Natural killer cell (primary cell): ENCODE results near the gene SYNE2. TPM values are rescaled to one million over a fixed set of nuclear protein-coding genes. Genes with fewer than 3 reads are reported as not detected.

ENCODE experiments used
- ATAC-seq, 3 donors: fragments of 150-1000 bp in 2 of 3; fragments of 200-7000 bp in 1 of 3; cut with Tn5 transposase; 1 replicate in 1 of 3; 2 replicates in 2 of 3; pipeline ENCODE4 v1.10.0; 2021; ENCODE audit warnings: mild to moderate bottlenecking in 2 of 3, moderate library complexity in 2 of 3
- DNase-seq, 2 donors: peaks; one replicate each; pipeline versions ENCODE4 v3.0.0 to v3.0.0-alpha.2; 2013 to 2021; ENCODE audit warnings: mixed read lengths in 1 of 2
- H3K27ac ChIP-seq: one replicate; pipeline ENCODE4 v1.5.1; 2013; ENCODE audit warnings: mild to moderate bottlenecking, low read length
- H3K27me3 ChIP-seq: one replicate; pipeline ENCODE4 v1.6.1; 2013; ENCODE audit warnings: low read length; ENCODE audit not compliant: control insufficient read depth, insufficient read depth
- H3K36me3 ChIP-seq: one replicate; pipeline ENCODE4 v1.6.1; 2013; ENCODE audit warnings: low read length; ENCODE audit not compliant: control insufficient read depth, insufficient read depth
- H3K4me1 ChIP-seq: one replicate; pipeline ENCODE4 v1.6.1; 2013; ENCODE audit warnings: low read length; ENCODE audit not compliant: control insufficient read depth, insufficient read depth
- H3K4me3 ChIP-seq: one replicate; pipeline ENCODE4 v1.5.1; 2013; ENCODE audit warnings: low read length
- H3K9me3 ChIP-seq: one replicate; pipeline ENCODE4 v1.6.1; 2013; ENCODE audit warnings: low read length; ENCODE audit not compliant: control insufficient read depth, insufficient read depth
- H3K27ac Mint-ChIP-seq, 2 donors: one replicate each; pipeline ENCODE4 v1.8.0; 2022; ENCODE audit warnings: mild to moderate bottlenecking in 2 of 2, mixed read lengths in 2 of 2, moderate library complexity in 1 of 2
- H3K27me3 Mint-ChIP-seq, 2 donors: one replicate each; pipeline ENCODE4 v1.8.0; 2022; ENCODE audit warnings: low read depth in 2 of 2, mixed read lengths in 2 of 2
- H3K36me3 Mint-ChIP-seq: one replicate; pipeline ENCODE4 v1.8.0; 2022; ENCODE audit warnings: mixed read lengths
- H3K4me1 Mint-ChIP-seq, 2 donors: one replicate each; pipeline ENCODE4 v1.8.0; 2022; ENCODE audit warnings: mixed read lengths in 2 of 2
- H3K4me3 Mint-ChIP-seq: one replicate; pipeline ENCODE4 v1.8.0; 2022; ENCODE audit warnings: mild to moderate bottlenecking, moderate library complexity, mixed read lengths
- H3K9me3 Mint-ChIP-seq, 2 donors: one replicate each; pipeline ENCODE4 v1.8.0; 2022; ENCODE audit warnings: mixed read lengths in 2 of 2
- WGBS: methylation state at CpG from one replicate; pipeline ENCODE4 v1.1.7; 2013; ENCODE audit warnings: missing lambda C conversion rate; ENCODE audit not compliant: insufficient coverage; 5-methylcytosine and 5-hydroxymethylcytosine counted together
- intact Hi-C: fragments of 100-400 bp; cut with micrococcal nuclease; formaldehyde crosslinking; loops from one replicate; pipeline ENCODE4 v1.14.2; 2022
- total RNA-seq, 4 donors: library from RNA; stranded (reverse); fragments of 120-200 nt in 1 of 4; gene quantifications; one replicate each; pipeline versions ENCODE4 v1.2.3 to v1.2.4, GENCODE V29; 2013 to 2022
- TF ChIP-seq, protein P1 (sequence below): fragments of 200-600 bp; IDR thresholded peaks from one replicate; pipeline ENCODE4 v1.8.0; 2022; ENCODE audit warnings: antibody characterized with exemption

SYNE2 gene
- total RNA-seq, 3 donors from 2014 or later (not counting 1 experiment from before 2014, with no cell fraction given), result 325 to 434 (median 373) TPM

DNA sequence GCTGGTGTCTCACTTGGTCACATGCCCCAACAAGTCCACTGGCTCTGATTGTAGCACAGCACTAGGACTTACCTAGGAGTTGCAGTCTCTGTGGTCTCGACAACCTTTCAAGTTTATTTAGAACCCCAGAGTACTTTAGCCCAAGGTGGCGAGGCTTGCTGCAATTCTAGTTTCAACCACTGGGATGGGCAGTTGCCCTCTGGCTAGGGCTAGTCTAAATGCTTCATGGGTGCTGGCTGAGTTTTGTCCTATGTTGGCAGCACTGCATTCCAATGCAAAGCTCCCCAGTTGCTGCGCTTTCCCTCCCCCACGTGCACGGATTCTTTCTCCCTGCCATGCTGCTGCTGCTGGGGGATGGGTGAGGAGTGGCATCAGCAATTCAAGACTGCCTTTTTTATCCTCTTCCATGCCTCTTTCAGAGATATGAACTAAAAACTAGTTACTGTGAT, 207.9 kb downstream of the SYNE2 start:
- Histone ChIP-seq H3K36me3 (peaks cover 41% of the 10 kb centered on the region), H3K4me3 (no peak overlapping the region), H3K9me3 (no peaks in the 10 kb centered on the region), H3K4me1 (no peaks in the 10 kb centered on the region), H3K27ac (no peak overlapping the region), H3K27me3 (no peaks in the 10 kb centered on the region)
- peak in 1 of 2 donors; percentile 14 for DNase-seq
- peak in 2 of 3 donors; percentile 27 to 32 for ATAC-seq
- TF ChIP-seq, protein P1, sequence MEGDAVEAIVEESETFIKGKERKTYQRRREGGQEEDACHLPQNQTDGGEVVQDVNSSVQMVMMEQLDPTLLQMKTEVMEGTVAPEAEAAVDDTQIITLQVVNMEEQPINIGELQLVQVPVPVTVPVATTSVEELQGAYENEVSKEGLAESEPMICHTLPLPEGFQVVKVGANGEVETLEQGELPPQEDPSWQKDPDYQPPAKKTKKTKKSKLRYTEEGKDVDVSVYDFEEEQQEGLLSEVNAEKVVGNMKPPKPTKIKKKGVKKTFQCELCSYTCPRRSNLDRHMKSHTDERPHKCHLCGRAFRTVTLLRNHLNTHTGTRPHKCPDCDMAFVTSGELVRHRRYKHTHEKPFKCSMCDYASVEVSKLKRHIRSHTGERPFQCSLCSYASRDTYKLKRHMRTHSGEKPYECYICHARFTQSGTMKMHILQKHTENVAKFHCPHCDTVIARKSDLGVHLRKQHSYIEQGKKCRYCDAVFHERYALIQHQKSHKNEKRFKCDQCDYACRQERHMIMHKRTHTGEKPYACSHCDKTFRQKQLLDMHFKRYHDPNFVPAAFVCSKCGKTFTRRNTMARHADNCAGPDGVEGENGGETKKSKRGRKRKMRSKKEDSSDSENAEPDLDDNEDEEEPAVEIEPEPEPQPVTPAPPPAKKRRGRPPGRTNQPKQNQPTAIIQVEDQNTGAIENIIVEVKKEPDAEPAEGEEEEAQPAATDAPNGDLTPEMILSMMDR, result peak; percentile 22
- intact Hi-C loops, result no loop called here
- H3K36me3 Mint-ChIP-seq, result peaks cover 24% of the 10 kb centered on the region
- H3K27me3 Mint-ChIP-seq, result no peaks in the 10 kb centered on the region
- 92% methylated on average over 5 of the region's 5 CpGs for WGBS
- peak overlapping the region in 1 of 2 donors; percentile 30 for H3K27ac Mint-ChIP-seq
- H3K9me3 Mint-ChIP-seq, result no peaks in the 10 kb centered on the region
- no peak overlapping the region for H3K4me3 Mint-ChIP-seq
- peaks cover 13 to 39% of the 10 kb centered on the region in 2 donors for H3K4me1 Mint-ChIP-seq

DNA sequence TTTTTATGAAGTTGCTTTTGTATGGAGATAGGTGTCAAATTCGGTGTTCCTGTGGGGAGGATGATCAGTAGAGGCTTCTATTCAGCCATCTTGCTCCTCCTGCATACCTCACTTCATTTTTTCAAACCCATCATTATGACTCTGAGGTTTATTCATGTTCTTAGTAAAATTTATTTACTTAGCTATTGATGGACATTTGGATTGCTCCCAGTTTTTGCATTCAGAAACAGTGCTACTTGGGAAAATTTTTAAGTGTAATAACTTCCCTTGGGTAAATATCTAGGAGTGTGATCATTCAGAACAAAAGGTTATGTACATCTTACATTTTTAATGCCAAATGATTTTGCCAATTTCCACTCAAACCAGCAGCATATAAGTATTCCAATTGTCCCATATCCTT, 208.3 kb downstream of the SYNE2 start:
- DNase-seq (no peak), ATAC-seq (no peak)
- intact Hi-C loops, result no loop called here
- H3K4me1 ChIP-seq, result no peaks in the 10 kb centered on the region
- TF ChIP-seq, protein P1, result no peak
- Mint-ChIP-seq H3K36me3 (peaks cover 24% of the 10 kb centered on the region), H3K4me3 (no peak overlapping the region), H3K9me3 (no peaks in the 10 kb centered on the region), H3K27me3 (no peaks in the 10 kb centered on the region), H3K4me1 (peaks cover 13 to 39% of the 10 kb centered on the region in 2 donors), H3K27ac (peak overlapping the region in 1 of 2 donors; percentile 30)
- peaks cover 41% of the 10 kb centered on the region for H3K36me3 ChIP-seq
- H3K4me3 ChIP-seq, result no peak overlapping the region
- H3K9me3 ChIP-seq, result no peaks in the 10 kb centered on the region
- no CpG with 5 or more reads among the region's 1 CpG for WGBS
- no peaks in the 10 kb centered on the region for H3K27me3 ChIP-seq
- H3K27ac ChIP-seq, result no peak overlapping the region

DNA sequence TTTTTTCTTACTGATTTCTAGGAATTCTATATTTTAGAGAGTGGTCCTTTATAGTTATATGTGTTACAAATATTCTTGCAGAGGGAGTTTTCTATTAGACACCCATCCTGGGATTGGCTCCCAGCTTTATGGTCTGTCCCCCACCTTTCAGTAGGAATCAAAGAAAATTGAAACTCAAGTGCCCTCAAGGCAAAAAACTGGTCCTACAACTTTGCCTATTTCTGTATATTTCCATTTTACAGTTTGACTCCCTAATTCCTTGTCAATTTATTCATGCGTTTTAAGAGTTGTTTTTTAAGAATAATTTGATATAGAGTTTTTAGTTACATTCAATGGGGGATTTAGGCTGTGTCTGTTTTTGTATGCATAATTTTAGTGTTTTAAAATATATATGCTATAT, 208.9 kb downstream of the SYNE2 start:
- peaks cover 24% of the 10 kb centered on the region for H3K36me3 Mint-ChIP-seq
- no peaks in the 10 kb centered on the region for H3K4me1 ChIP-seq
- no peaks in the 10 kb centered on the region for H3K27me3 ChIP-seq
- no peak overlapping the region for H3K27ac ChIP-seq
- no peak overlapping the region for H3K4me3 Mint-ChIP-seq
- peaks cover 45% of the 10 kb centered on the region for H3K36me3 ChIP-seq
- no peaks in the 10 kb centered on the region for H3K9me3 Mint-ChIP-seq
- H3K27ac Mint-ChIP-seq, result no peak overlapping the region
- TF ChIP-seq, protein P1, result no peak
- DNase-seq, result no peak
- no CpG with 5 or more reads among the region's 1 CpG for WGBS
- H3K9me3 ChIP-seq, result no peaks in the 10 kb centered on the region
- H3K4me3 ChIP-seq, result no peak overlapping the region
- intact Hi-C loops, result no loop called here
- H3K4me1 Mint-ChIP-seq, result peaks cover 13 to 39% of the 10 kb centered on the region in 2 donors
- no peaks in the 10 kb centered on the region for H3K27me3 Mint-ChIP-seq
- no peak for ATAC-seq
